MM.1S (cell line): Measurements from ENCODE around the gene PLEKHA5.

Experiments
- DNase-seq: peaks from one replicate; pipeline ENCODE4 v3.0.0-alpha.2; 2015
- H2AFZ ChIP-seq: fragments of 300-600 bp; sonication (generic); 2 replicates; pipeline ENCODE4 v1.6.0; 2016; ENCODE audit warnings: antibody characterized with exemption, low read length
- H3F3A ChIP-seq: fragments of 300-600 bp; sonication (generic); 2 replicates; pipeline ENCODE4 v1.6.1; 2016; ENCODE audit warnings: mild to moderate bottlenecking, antibody characterized with exemption, low read length, moderate library complexity, mixed read lengths; ENCODE audit not compliant: insufficient read depth
- H3K27ac ChIP-seq: fragments of 300-600 bp; sonication (generic); 2 replicates; pipeline ENCODE4 v1.5.1; 2016; ENCODE audit warnings: mild to moderate bottlenecking, low read length
- H3K27me3 ChIP-seq: fragments of 300-600 bp; sonication (generic); replicated peaks from 2 replicates; pipeline ENCODE4 v1.6.0; 2016; ENCODE audit warnings: low read length; ENCODE audit not compliant: insufficient read depth
- H3K36me3 ChIP-seq: fragments of 300-600 bp; sonication (generic); replicated peaks from 2 replicates; pipeline ENCODE4 v1.6.1; 2016; ENCODE audit warnings: mild to moderate bottlenecking, low read length, mixed read lengths; ENCODE audit not compliant: insufficient read depth
- H3K4me1 ChIP-seq: fragments of 300-600 bp; sonication (generic); 2 replicates; pipeline ENCODE4 v1.6.1; 2016; ENCODE audit warnings: low read length, mixed read lengths
- H3K4me2 ChIP-seq: fragments of 300-600 bp; sonication (generic); 2 replicates; pipeline ENCODE4 v1.6.0; 2016; ENCODE audit warnings: low read depth, low read length
- H3K4me3 ChIP-seq: fragments of 300-600 bp; sonication (generic); 2 replicates; pipeline ENCODE4 v1.5.1; 2016; ENCODE audit warnings: low read length, mixed read lengths
- H3K79me2 ChIP-seq: fragments of 300-600 bp; sonication (generic); 2 replicates; pipeline ENCODE4 v1.6.1; 2016; ENCODE audit warnings: mixed run types, low read length, mixed read lengths
- H3K9ac ChIP-seq: fragments of 300-600 bp; sonication (generic); 2 replicates; pipeline ENCODE4 v1.6.1; 2016; ENCODE audit warnings: low read length, mixed read lengths
- H3K9me2 ChIP-seq: fragments of 300-600 bp; sonication (generic); replicated peaks from 2 replicates; pipeline ENCODE4 v1.6.1; 2016; ENCODE audit warnings: mild to moderate bottlenecking, low read length, mixed read lengths; ENCODE audit not compliant: insufficient read depth
- H3K9me3 ChIP-seq: fragments of 300-600 bp; sonication (generic); replicated peaks from 2 replicates; pipeline ENCODE4 v1.6.1; 2016; ENCODE audit warnings: mild to moderate bottlenecking, low read length, mixed read lengths; ENCODE audit not compliant: insufficient read depth
- H4K20me1 ChIP-seq: fragments of 300-600 bp; sonication (generic); 2 replicates; pipeline ENCODE4 v1.6.1; 2016; ENCODE audit warnings: mild to moderate bottlenecking, low read length, moderate library complexity, mixed read lengths; ENCODE audit not compliant: insufficient read depth
- EZH2 ChIP-seq: fragments of 300-600 bp; sonication (generic); optimal IDR thresholded peaks from 2 replicates; pipeline ENCODE3; 2017; ENCODE audit warnings: low read depth, mild to moderate bottlenecking, antibody characterized with exemption, low read length, mixed read lengths
- EZH2phosphoT487 ChIP-seq: fragments of 300-600 bp; sonication (generic); IDR thresholded peaks from 2 replicates; pipeline ENCODE4 v1.6.1; 2018; ENCODE audit warnings: antibody characterized with exemption, low read length
- TF ChIP-seq, protein P1 (sequence below): fragments of 300-600 bp; sonication (generic); IDR thresholded peaks from 2 replicates; pipeline ENCODE4 v1.5.1; 2016; ENCODE audit warnings: antibody characterized with exemption, low read length, mixed read lengths

Gene PLEKHA5

GRCh38 chr12:19189522-19189921 is 60.0 kb downstream of the PLEKHA5 start:
- no peaks in the 10 kb centered on the region for H3K79me2 ChIP-seq
- no peaks in the 10 kb centered on the region for H3K9me2 ChIP-seq
- H3K36me3 ChIP-seq: no peaks in the 10 kb centered on the region
- no peak overlapping the region for H2AFZ ChIP-seq
- no peaks in the 10 kb centered on the region for H3K27me3 ChIP-seq
- no peaks in the 10 kb centered on the region for H4K20me1 ChIP-seq
- H3K4me1 ChIP-seq: no peaks in the 10 kb centered on the region
- no peak overlapping the region for H3K9ac ChIP-seq
- TF ChIP-seq EZH2phosphoT487 (no peak), EZH2 (no peak)
- TF ChIP-seq, protein P1, sequence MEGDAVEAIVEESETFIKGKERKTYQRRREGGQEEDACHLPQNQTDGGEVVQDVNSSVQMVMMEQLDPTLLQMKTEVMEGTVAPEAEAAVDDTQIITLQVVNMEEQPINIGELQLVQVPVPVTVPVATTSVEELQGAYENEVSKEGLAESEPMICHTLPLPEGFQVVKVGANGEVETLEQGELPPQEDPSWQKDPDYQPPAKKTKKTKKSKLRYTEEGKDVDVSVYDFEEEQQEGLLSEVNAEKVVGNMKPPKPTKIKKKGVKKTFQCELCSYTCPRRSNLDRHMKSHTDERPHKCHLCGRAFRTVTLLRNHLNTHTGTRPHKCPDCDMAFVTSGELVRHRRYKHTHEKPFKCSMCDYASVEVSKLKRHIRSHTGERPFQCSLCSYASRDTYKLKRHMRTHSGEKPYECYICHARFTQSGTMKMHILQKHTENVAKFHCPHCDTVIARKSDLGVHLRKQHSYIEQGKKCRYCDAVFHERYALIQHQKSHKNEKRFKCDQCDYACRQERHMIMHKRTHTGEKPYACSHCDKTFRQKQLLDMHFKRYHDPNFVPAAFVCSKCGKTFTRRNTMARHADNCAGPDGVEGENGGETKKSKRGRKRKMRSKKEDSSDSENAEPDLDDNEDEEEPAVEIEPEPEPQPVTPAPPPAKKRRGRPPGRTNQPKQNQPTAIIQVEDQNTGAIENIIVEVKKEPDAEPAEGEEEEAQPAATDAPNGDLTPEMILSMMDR: no peak
- no peak for DNase-seq
- no peak overlapping the region for H3K4me2 ChIP-seq
- no peak overlapping the region for H3K27ac ChIP-seq
- no peaks in the 10 kb centered on the region for H3F3A ChIP-seq
- no peaks in the 10 kb centered on the region for H3K9me3 ChIP-seq
- H3K4me3 ChIP-seq: no peak overlapping the region

DNA sequence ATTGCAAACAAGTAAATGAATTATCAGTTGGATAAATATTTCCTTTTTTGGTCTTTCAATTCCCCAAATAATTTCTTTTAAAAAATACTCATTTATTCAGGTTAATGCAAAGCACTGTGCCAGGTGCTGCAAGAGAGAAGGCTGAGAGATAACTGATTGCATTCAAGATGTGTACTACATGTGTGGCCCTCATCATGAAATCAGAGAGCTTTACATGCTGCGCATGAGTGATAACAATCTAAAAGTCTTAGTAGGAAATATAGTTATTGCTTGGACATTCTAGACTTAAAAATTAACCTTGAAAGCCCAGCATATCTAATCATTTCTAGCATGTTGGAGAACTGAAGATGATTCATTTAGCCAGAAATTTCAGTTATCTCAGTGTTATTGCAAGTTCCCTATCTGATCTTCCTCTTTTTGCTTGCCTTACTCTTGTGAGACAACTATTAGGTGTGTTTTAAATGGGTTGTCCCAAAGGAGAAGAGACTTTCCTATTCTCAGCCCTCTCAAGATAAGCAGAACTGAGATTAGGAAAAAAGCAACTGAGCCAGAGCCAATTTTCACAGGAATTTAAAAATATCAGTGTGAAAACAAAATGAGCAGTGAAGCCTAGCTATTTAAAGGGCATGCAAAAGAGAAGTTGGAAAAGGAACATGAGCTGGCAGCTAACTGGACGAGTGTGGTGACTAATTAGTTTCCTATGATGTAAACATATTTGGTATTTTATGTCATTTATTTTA is 60.9 kb downstream of the PLEKHA5 start:
- Histone ChIP-seq H3K9me2 (no peaks in the 10 kb centered on the region), H3K27me3 (no peaks in the 10 kb centered on the region), H3K4me3 (no peak overlapping the region), H4K20me1 (no peaks in the 10 kb centered on the region), H3K36me3 (no peaks in the 10 kb centered on the region), H3K9ac (no peak overlapping the region), H3K27ac (no peak overlapping the region), H3F3A (no peaks in the 10 kb centered on the region), H3K9me3 (no peaks in the 10 kb centered on the region), H3K4me1 (no peaks in the 10 kb centered on the region), H2AFZ (no peak overlapping the region), H3K79me2 (no peaks in the 10 kb centered on the region), H3K4me2 (no peak overlapping the region)
- no peak for DNase-seq
- TF ChIP-seq, protein P1: no peak
- TF ChIP-seq EZH2: no peak
- no peak for TF ChIP-seq EZH2phosphoT487

GRCh38 chr12:19191089-19191488 is 61.6 kb downstream of the PLEKHA5 start:
- no peak for TF ChIP-seq EZH2phosphoT487
- no peak for TF ChIP-seq EZH2
- TF ChIP-seq, protein P1: no peak
- H3K9me3 ChIP-seq: no peaks in the 10 kb centered on the region
- no peak for DNase-seq
- no peaks in the 10 kb centered on the region for H3F3A ChIP-seq
- no peak overlapping the region for H2AFZ ChIP-seq
- H3K36me3 ChIP-seq: no peaks in the 10 kb centered on the region
- no peaks in the 10 kb centered on the region for H4K20me1 ChIP-seq
- H3K4me1 ChIP-seq: no peaks in the 10 kb centered on the region
- no peaks in the 10 kb centered on the region for H3K9me2 ChIP-seq
- H3K4me2 ChIP-seq: no peak overlapping the region
- H3K9ac ChIP-seq: no peak overlapping the region
- no peaks in the 10 kb centered on the region for H3K27me3 ChIP-seq
- H3K79me2 ChIP-seq: no peaks in the 10 kb centered on the region
- H3K27ac ChIP-seq: no peak overlapping the region
- no peak overlapping the region for H3K4me3 ChIP-seq
